ENCODE results near the gene ARHGAP10. TPM values are rescaled to one million over a fixed set of nuclear protein-coding genes. Genes with fewer than 3 reads are reported as not detected.

ARHGAP10 gene
- total RNA-seq, 1 experiment from 2014 or later, result 4.8 TPM

DNA sequence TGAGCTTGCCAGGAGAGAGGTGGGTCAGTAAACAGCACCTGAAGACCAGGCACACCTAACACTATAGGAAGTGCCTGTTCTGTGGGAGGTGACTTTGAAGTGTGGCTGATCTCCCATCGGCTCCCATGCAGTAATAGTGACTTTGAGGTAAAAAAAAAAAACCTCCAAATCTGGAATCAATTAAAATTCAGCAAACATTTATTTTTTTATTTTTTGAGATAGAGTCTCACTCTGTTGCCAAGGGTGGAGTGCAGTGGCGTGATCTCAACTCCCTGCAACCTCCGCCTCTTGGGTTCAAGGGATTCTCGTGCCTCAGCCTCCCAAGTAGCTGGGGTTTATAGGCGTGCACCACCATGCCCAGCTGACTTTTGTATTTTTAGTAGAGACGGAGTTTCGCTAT lies 32.4 kb downstream of the ARHGAP10 start:
- CTCF ChIA-PET, result no interaction called here

DNA sequence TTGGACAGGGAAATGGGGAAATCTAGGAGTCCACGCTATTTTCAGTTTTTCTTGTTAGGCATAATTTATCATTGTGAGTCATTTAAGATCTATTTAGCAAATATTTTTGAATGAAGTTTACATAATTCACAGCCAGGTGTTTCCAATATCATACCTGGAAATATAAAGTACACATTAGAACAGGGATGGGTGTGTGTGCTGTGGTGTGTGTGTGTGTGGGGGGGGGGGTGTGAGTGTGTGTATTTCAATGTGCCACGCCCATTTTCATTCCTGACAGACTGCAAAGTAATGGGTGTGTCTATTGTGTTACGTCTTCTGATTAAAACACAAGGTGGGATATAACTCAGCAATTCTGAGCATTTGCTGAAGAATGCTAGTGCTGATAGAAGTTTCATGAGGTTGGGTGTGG lies 33.2 kb downstream of the ARHGAP10 start:
- Histone ChIP-seq H3K36me3 (ENCODE audit: insufficient read depth, low read length, poor library complexity, severe bottlenecking) (no peaks in the 10 kb centered on the region), H3K27me3 (replicated peaks; ENCODE audit: insufficient read depth, low read depth, low read length, poor library complexity) (no peaks in the 10 kb centered on the region), H3K27ac (ENCODE audit: low read depth, low read length, poor library complexity, severe bottlenecking) (no peak overlapping the region), H3K9me3 (ENCODE audit: low read depth, low read length, poor library complexity, severe bottlenecking) (no peaks in the 10 kb centered on the region), H3K4me3 (ENCODE audit: low read depth, low read length, poor library complexity, severe bottlenecking) (no peak overlapping the region), H3K4me1 (ENCODE audit: insufficient read depth, low read length, poor library complexity, severe bottlenecking) (peaks cover 23% of the 10 kb centered on the region)
- POLR2A ChIA-PET (ENCODE audit: low non-redundant PET), result no interaction called here
- TF ChIP-seq, protein P1, sequence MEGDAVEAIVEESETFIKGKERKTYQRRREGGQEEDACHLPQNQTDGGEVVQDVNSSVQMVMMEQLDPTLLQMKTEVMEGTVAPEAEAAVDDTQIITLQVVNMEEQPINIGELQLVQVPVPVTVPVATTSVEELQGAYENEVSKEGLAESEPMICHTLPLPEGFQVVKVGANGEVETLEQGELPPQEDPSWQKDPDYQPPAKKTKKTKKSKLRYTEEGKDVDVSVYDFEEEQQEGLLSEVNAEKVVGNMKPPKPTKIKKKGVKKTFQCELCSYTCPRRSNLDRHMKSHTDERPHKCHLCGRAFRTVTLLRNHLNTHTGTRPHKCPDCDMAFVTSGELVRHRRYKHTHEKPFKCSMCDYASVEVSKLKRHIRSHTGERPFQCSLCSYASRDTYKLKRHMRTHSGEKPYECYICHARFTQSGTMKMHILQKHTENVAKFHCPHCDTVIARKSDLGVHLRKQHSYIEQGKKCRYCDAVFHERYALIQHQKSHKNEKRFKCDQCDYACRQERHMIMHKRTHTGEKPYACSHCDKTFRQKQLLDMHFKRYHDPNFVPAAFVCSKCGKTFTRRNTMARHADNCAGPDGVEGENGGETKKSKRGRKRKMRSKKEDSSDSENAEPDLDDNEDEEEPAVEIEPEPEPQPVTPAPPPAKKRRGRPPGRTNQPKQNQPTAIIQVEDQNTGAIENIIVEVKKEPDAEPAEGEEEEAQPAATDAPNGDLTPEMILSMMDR (conservative IDR thresholded peaks at IDR 0.05; ENCODE audit: low read depth, low read length), result no peak
- no peak for TF ChIP-seq EZH2 (IDR thresholded peaks at IDR 0.05; ENCODE audit: borderline replicate concordance, low read depth, low read length, poor library complexity, severe bottlenecking)
- no peak for DNase-seq (ENCODE audit: low spot score)
- intact Hi-C loops (cut with micrococcal nuclease; ENCODE audit: unreplicated experiment), result no loop called here
- BruUV-seq (replicated peaks), result no TSS peak
- CTCF ChIA-PET, result no interaction called here

More for the DNA sequence above, 32.4 kb downstream of the ARHGAP10 start:
- Histone ChIP-seq H3K4me3 (ENCODE audit: low read depth, low read length, poor library complexity, severe bottlenecking) (no peak overlapping the region), H3K4me1 (ENCODE audit: insufficient read depth, low read length, poor library complexity, severe bottlenecking) (peaks cover 19% of the 10 kb centered on the region), H3K9me3 (ENCODE audit: low read depth, low read length, poor library complexity, severe bottlenecking) (no peaks in the 10 kb centered on the region), H3K36me3 (ENCODE audit: insufficient read depth, low read length, poor library complexity, severe bottlenecking) (no peaks in the 10 kb centered on the region), H3K27ac (ENCODE audit: low read depth, low read length, poor library complexity, severe bottlenecking) (no peak overlapping the region), H3K27me3 (replicated peaks; ENCODE audit: insufficient read depth, low read depth, low read length, poor library complexity) (no peaks in the 10 kb centered on the region)
- DNase-seq (ENCODE audit: low spot score), result no peak
- BruUV-seq (replicated peaks), result no TSS peak
- intact Hi-C loops (cut with micrococcal nuclease; ENCODE audit: unreplicated experiment), result no loop called here
- POLR2A ChIA-PET (ENCODE audit: low non-redundant PET), result no interaction called here
- TF ChIP-seq, protein P1 (conservative IDR thresholded peaks at IDR 0.05; ENCODE audit: low read depth, low read length), result no peak
- no peak for TF ChIP-seq EZH2 (IDR thresholded peaks at IDR 0.05; ENCODE audit: borderline replicate concordance, low read depth, low read length, poor library complexity, severe bottlenecking)

DNA sequence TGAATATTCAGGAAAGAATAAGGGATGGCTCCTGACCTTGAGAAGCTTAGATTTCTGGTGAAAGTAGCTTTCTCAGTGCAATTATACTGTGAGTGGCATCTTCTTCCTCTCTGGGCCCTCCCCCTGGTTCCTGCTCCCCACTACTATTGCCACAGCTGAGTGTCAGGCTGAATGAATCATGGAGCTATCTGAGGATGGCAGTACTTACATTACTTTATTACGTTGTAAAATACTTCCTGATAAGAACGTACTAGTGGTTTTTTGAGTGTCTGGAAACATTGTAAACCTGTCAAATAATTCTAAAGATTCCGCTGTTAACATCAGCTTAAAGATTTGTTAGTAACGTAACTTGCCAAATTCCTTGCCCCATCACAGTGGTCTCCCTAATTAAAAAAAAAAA lies 36.2 kb downstream of the ARHGAP10 start:
- ChIA-PET POLR2A (ENCODE audit: low non-redundant PET) (no interaction called here), CTCF (interaction anchor here (0.6 kb wide), 1 partner anchor 11 kb away, joined by 3 read pairs; no protein-coding TSS in a partner anchor)
- H3K27me3 ChIP-seq (replicated peaks; ENCODE audit: insufficient read depth, low read depth, low read length, poor library complexity), result no peaks in the 10 kb centered on the region
- no TSS peak for BruUV-seq (replicated peaks)
- DNase-seq (ENCODE audit: low spot score), result peak; percentile 89
- intact Hi-C loops (cut with micrococcal nuclease; ENCODE audit: unreplicated experiment), result no loop called here
- TF ChIP-seq, protein P1 (conservative IDR thresholded peaks at IDR 0.05; ENCODE audit: low read depth, low read length), result no peak
- TF ChIP-seq EZH2 (IDR thresholded peaks at IDR 0.05; ENCODE audit: borderline replicate concordance, low read depth, low read length, poor library complexity, severe bottlenecking), result no peak
- no peaks in the 10 kb centered on the region for H3K9me3 ChIP-seq (ENCODE audit: low read depth, low read length, poor library complexity, severe bottlenecking)
- no peak overlapping the region for H3K27ac ChIP-seq (ENCODE audit: low read depth, low read length, poor library complexity, severe bottlenecking)
- no peaks in the 10 kb centered on the region for H3K36me3 ChIP-seq (ENCODE audit: insufficient read depth, low read length, poor library complexity, severe bottlenecking)
- peaks cover 36% of the 10 kb centered on the region for H3K4me1 ChIP-seq (ENCODE audit: insufficient read depth, low read length, poor library complexity, severe bottlenecking)
- H3K4me3 ChIP-seq (ENCODE audit: low read depth, low read length, poor library complexity, severe bottlenecking), result no peak overlapping the region

Measured in A673 (cell line).